HG03457 (cell line): ENCODE measurements around the gene RFPL4AL1.
"Not testable (repeated sequence)": the region's sequence is repeated elsewhere in the genome, so short reads cannot be mapped to it uniquely, and the experiment has no call there.

Experiments
- ATAC-seq: cut with Tn5 transposase; IDR thresholded peaks from one replicate; pipeline ENCODE4 v1.9.1; 2021; ENCODE audit warnings: moderate number of reproducible peaks; ENCODE audit not compliant: unreplicated experiment

Gene RFPL4AL1

GRCh38 chr19:55768818-55769217 is at the start of gene RFPL4AL1:
TSS of gene RFPL4AL1 (plus strand) at chr19:55769118. CDS start at chr19:55771805, 2,687 bp downstream.
- ATAC-seq, result not testable (repeated sequence)

DNA sequence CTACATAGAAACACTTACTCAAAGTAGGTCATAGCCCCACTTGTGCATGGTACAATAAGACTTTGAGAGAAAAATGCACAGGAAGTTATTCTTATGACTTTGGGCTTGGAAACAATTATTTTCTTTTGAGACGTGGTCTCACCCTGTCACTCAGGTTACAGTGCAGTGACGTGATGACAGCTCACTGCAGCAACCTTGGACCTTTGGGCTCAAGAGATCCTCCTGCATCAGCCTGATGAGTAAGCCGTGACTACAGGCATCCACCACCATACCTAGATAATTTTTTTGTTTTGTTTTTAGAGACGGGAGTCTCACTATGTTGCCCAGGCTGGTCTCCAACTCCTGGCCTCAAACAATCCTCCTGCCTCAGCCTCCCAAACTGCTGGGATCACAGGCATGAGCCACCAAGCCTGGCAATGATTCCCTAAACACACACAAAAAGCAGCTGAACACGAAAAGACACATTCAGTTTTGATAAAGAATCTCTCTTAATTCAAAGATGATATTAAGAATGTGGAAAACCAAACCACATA is 48.6 kb upstream of the RFPL4AL1 start:
- no peak for ATAC-seq

DNA sequence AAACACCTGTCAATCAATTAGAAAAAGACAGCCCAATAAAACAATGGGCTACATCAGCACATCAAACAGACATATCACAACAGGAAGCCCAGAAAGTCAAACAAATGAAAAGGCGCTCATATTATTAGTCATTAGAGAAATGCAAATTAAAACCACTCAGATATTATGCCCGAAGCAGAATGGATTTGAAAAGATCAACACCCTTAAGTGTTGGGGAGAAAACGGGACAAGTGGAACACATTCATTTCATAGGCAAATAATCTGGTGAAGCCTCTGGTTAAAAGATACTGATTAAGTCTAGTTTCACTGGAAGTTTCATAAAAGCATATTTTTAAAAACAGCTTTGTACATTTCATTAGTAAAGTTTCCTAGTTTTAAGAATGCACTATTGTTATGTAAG is 48.1 kb upstream of the RFPL4AL1 start:
- no peak for ATAC-seq

DNA sequence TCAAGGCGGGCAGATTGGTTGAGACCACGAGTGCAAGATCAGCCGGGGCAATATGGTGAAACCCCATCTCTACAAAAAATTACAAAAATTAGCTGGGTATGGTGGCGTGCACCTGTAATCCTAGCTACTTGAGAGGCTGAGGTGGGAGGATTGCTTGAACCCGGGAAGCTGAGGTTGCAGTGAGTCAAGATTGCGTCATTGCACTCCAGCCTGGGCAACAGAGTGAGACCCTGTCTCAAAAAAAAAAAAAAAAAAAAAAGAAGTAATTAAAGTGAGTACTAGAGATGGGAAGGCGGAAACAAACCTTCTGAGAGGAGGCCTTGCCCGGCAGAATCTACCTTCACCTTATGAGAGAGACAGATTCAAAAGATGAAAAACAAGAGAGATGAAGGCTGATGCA is 45.4 kb upstream of the RFPL4AL1 start:
- no peak for ATAC-seq

GRCh38 chr19:55730378-55730777 is 38.5 kb upstream of the RFPL4AL1 start:
- not testable (repeated sequence) for ATAC-seq

- ATAC-seq, result no peak
Measured at GRCh38 chr19:55738302-55738701, 30.6 kb upstream of the RFPL4AL1 start, which contains the start of gene NLRP9. TSS of gene NLRP9 (minus strand) at chr19:55738402. CDS start at chr19:55738374, 28 bp downstream.

GRCh38 chr19:55750715-55751114 is 18.2 kb upstream of the RFPL4AL1 start:
- ATAC-seq, result no peak

GRCh38 chr19:55753401-55753800 is 15.5 kb upstream of the RFPL4AL1 start:
- ATAC-seq, result no peak

DNA sequence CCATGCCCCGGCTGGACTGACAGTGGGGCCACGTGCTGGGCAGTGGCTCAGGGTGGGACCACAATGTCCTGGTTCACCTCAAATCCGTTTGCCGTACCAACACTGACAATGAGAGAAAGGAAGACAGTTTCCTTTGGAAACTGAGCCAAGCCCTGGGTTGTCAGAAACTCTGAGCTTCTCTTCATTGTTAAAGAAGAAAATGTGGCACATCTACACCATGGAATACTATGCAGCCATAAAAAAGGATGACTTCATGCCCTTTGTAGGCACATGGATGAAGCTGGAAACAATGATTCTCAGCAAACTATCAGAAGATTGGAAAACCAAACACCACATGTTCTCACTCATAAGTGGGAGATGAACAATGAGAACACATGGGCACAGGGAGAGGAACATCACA is 12.1 kb upstream of the RFPL4AL1 start:
- not testable (repeated sequence) for ATAC-seq

DNA sequence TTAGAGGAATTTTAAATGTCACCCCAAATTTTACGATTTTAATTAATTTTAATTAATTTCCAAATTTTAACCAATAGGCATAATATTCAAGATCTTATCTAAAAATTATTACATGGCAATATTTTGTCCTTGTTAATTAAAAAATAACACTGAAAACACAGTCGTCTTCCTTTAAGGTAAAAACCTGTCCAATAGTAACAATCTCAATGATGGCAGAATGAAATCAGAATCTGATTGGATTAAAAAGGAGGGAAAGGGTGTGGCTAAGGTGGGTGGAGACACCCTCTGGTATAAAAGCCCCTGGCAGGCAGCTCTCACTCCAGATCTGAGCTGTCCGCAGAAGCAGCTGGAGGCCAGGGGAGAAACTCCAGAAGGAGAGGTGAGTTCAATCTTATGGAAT is 10.1 kb upstream of the RFPL4AL1 start, which contains the start of gene RFPL4A:
Gene RFPL4A (plus strand): TSS at position 301 of the 400 bp plus-strand sequence. CDS start 2,704 bp downstream, outside the sequence.
- not testable (repeated sequence) for ATAC-seq

DNA sequence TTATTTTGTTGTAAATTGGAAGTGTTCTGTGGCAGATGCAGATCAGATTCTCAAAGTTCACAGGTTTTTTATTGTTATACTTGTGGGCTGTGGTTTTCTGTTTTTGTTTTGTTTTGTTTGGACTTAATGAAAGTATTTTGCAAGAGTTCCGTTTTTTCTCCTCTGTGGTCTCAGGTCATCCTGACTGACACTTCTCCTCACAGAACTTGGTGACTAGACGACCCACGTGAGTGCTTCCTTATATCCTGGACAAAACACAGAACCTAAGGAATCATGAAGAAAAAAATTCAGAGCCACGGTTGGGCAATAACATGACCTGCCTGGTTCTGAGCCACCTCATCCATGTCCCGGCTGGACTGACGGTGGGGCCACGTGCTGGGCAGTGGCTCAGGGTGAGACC is 2.5 kb upstream of the RFPL4AL1 start:
- ATAC-seq, result no peak

DNA sequence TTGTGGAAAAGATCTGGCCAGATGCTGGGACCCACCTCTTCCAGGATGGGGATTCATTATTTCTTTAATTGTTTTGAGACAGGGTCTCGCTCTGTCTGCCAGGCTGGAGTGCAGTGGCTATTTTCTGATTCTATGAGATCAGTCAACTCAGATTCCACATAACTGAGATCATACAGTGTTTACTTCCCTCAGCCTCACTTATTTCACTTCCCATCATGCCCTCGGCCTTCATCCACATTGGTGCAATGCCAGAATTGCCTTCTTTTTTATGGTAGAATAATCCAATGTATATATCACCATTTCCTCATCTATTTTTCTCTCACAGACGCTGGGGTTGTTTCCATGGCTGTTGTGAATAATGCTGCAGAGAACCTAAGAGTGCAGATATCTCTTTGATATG is 714 bp downstream of the RFPL4AL1 start:
- ATAC-seq, result not testable (repeated sequence)

DNA sequence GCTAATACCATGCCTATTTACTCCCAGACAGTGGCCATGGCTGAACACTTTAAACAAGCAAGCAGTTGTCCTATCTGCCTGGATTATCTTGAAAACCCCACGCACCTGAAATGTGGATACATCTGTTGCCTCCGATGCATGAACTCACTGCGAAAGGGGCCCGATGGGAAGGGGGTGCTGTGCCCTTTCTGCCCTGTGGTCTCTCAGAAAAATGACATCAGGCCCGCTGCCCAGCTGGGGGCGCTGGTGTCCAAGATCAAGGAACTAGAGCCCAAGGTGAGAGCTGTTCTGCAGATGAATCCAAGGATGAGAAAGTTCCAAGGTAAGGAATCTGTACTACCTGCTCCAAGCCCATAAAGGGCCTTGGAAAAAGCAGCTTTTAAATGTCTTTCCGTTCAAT is 8.6 kb downstream of the RFPL4AL1 start:
- ATAC-seq, result no peak

- no peak for ATAC-seq
Measured at GRCh38 chr19:55778331-55778730, 9.4 kb downstream of the RFPL4AL1 start.

- ATAC-seq, result no peak
Measured at GRCh38 chr19:55781112-55781511, 12.2 kb downstream of the RFPL4AL1 start.

GRCh38 chr19:55795021-55795420 is 26.1 kb downstream of the RFPL4AL1 start:
- ATAC-seq, result no peak

- no peak for ATAC-seq
Measured at GRCh38 chr19:55801416-55801815, 32.5 kb downstream of the RFPL4AL1 start.

DNA sequence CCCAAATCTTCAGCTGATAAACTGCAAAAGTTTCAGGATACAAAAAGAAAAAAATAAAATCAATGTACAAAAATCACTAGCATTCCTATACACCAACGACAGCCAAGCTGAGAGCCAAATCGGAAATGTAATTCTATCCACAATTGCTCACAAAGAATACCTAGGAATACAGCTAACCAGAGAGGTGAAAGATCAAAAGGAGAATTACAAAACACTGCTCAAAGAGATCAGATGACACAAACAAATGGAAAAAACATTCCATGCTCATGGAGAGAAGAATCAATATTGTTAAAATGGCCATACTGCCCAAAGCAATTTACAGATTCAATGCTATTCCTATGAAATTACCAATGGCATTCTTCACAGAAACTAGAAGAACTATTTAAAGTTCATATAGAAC is 33.4 kb downstream of the RFPL4AL1 start:
- ATAC-seq, result no peak

DNA sequence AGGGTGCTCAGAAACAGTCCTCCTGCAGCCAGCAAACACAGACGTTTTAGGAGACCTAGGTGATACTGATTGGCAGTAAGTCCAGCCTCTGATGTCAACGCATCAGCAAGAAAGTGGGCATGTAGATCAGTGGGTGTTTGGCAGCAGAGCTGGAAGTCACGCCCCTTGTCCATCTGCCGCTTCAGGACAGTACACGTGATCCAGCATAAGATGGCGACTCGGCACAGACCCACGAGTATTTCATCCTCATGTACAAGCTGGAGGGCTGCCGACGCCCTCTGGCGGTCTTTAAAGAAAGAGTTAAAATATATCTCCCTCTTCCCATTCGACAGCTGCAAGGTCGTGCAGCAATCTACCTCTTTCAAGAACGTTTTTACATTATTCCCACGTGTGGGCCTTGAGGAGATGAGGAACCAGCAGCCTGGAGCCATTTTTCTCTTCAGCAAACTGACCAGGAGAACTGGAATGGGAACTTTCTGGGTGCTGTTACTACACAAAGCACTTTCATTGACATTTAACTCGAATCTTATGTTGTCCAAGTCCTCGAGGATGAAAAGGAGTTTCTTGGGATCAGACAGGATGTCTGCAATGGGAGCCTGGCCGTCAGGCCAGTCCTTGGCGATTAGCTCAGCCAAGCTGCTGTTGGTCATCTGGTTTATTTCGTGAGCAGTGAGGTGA is 40.6 kb downstream of the RFPL4AL1 start:
- no peak for ATAC-seq

DNA sequence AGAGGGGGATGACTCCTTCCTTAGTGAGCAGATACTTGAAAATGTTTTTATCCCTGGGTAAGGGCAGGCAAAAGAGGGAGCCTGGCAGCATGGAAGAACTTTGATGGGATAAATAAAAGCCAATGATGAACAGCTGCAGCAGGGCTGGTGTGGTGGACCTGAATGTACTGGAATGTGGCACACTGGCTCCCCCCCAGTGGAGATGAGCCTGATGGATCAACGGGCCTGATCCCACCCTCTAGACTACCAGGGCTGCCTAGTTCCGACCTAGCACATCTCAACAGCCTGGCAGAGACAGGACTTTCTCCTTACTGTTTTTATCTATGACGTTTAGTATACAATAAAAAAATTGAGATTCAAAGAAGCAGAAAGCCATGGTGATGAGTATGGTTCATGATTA is 42.4 kb downstream of the RFPL4AL1 start:
- no peak for ATAC-seq

DNA sequence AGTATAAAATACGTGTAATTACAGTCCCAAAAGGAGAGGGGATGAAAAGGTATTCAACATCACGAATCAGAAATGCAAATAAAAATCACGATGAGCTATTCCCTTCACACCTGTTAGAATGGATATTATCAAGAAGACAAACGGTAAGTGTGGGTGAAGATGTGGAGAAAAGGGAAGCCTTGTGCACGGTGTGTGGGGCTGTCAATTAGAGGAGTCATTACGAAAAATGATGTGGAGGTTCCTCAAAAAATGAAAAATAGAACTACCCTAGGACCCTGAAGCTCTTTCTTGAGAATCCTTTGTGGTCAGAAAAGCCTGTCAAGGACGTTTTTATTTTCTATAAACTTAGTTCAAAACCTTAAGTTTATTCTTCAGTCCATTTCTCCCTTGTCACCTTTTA is 43.5 kb downstream of the RFPL4AL1 start:
- ATAC-seq, result no peak

DNA sequence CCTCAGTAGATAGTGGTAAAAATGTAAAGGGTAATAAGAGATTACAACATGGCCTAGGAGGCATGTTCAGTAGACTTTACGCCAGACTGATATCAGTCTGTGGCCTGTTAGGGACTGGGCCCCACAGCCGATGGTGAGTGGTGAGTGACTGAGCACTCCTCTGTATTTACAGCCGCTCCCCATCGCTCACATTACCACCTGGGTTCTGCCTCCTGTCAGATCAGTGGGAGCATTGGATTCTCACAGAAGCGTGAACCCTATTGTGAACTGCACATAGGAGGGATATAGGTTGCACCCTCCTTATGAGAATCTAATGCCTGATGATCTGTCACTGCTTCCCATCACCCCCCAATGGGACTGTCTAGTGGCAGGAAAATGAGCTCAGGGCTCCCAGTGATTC is 45.0 kb downstream of the RFPL4AL1 start:
- ATAC-seq, result no peak

DNA sequence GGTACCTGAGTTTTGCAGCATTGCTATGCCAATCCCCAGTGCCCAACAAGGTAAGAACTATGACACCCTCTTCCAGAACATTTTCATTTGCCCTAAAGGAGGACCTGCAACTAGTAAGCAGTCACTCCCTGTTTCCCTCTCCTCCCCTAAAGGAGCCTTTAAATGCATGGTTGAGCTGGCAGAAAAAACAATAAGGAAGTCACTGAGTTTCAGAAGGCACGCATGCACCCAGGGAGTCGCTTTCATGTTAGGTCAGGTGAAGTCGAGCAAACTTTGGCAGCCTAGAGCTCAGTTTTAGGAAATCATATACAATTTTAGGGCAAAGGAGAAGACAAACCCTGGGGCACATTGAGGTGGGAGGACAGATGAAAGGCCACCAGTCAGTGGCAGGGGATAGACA is 51.1 kb downstream of the RFPL4AL1 start:
- ATAC-seq, result no peak
